ENCODE measurements around the gene HSD17B3.
"Not testable (repeated sequence)": the region's sequence is repeated elsewhere in the genome, so short reads cannot be mapped to it uniquely, and the experiment has no call there.

The HSD17B3 gene

DNA sequence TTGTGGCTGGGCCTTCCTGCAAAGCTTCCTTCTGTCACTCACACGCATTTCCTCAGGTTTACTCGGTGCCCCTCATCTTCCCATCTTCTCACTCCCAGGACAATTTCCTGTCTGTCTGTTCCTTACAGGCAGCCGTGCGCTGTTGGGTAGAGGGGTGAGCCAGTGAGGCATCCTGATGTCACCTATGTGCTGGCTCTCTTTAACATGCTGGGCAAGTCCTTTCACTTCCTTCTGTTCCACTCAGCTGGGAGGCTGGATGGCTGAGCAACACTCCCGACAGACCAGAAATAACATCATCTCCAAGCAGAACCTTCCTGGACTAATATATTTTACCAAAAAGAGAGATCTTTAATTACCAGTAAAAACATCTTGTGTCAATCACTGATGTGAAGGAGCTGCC lies 103.0 kb downstream of the HSD17B3 start:
- TF ChIP-seq, protein P1, sequence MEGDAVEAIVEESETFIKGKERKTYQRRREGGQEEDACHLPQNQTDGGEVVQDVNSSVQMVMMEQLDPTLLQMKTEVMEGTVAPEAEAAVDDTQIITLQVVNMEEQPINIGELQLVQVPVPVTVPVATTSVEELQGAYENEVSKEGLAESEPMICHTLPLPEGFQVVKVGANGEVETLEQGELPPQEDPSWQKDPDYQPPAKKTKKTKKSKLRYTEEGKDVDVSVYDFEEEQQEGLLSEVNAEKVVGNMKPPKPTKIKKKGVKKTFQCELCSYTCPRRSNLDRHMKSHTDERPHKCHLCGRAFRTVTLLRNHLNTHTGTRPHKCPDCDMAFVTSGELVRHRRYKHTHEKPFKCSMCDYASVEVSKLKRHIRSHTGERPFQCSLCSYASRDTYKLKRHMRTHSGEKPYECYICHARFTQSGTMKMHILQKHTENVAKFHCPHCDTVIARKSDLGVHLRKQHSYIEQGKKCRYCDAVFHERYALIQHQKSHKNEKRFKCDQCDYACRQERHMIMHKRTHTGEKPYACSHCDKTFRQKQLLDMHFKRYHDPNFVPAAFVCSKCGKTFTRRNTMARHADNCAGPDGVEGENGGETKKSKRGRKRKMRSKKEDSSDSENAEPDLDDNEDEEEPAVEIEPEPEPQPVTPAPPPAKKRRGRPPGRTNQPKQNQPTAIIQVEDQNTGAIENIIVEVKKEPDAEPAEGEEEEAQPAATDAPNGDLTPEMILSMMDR (IDR thresholded peaks at IDR 0.05), result no peak
- Histone ChIP-seq H3K27me3 (ENCODE audit: control insufficient read depth, insufficient read depth, low read length) (no peaks in the 10 kb centered on the region), H3K4me2 (ENCODE audit: low read length) (no peak overlapping the region), H3K9ac (no peak overlapping the region), H3K36me3 (ENCODE audit: control insufficient read depth, insufficient read depth, low read length) (no peaks in the 10 kb centered on the region), H3K79me2 (no peaks in the 10 kb centered on the region), H2AFZ (no peak overlapping the region), H3K27ac (no peak overlapping the region), H3K4me3 (ENCODE audit: low read depth, low read length) (no peak overlapping the region), H3K4me1 (no peaks in the 10 kb centered on the region), H3K9me3 (ENCODE audit: control insufficient read depth, low read length) (no peaks in the 10 kb centered on the region)

DNA sequence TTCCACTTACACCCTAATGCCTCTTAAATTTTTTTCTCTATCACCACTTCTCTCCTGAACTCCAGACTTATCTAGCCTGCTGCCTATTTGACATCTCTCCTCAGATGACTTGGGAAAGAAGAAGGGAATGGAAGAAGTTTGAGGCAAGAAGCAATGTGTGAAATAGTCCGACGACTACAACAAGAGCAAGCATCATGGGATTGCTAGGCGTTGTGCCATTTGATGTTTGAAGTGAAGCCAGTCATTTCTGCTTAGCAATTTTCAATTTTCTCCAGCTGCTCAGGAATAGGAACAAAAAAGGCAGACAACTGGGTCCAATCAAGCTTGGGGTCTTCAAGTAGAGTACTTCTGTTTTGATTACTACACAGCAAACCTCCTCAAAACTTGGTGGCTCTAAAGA lies 106.4 kb downstream of the HSD17B3 start:
- Histone ChIP-seq H3K79me2 (no peaks in the 10 kb centered on the region), H3K27me3 (ENCODE audit: control insufficient read depth, insufficient read depth, low read length) (no peaks in the 10 kb centered on the region), H3K4me1 (no peaks in the 10 kb centered on the region), H2AFZ (no peak overlapping the region), H3K36me3 (ENCODE audit: control insufficient read depth, insufficient read depth, low read length) (no peaks in the 10 kb centered on the region), H3K9me3 (ENCODE audit: control insufficient read depth, low read length) (no peaks in the 10 kb centered on the region), H3K9ac (no peak overlapping the region), H3K27ac (no peak overlapping the region), H3K4me3 (ENCODE audit: low read depth, low read length) (no peak overlapping the region), H3K4me2 (ENCODE audit: low read length) (no peak overlapping the region)
- TF ChIP-seq, protein P1 (IDR thresholded peaks at IDR 0.05), result no peak

DNA sequence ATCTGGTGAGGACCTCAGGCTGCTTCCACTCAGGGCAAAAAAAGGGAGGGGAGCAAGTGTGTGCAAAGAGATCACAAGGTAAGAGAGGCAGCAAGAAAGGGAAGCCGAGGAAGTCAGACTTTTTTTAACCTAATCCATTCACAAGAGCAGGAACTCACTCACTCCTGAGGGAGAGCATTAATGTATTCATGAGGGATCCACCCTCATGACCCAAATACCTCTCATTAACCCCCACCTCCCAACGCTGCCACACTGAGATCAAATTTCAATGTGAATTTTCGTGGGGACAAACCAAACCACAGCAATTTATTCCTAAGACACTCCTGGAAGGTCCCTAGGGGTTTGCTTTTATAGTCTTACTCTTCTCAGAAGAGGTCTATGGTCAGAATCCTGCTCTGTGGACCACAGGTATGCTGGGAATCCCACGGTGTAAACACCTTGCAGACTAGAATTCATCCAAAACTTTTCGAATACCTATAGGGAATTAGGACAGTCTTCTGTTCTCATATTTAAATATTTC lies 108.7 kb downstream of the HSD17B3 start:
- no peak overlapping the region for H3K9ac ChIP-seq
- H3K4me2 ChIP-seq (ENCODE audit: low read length), result no peak overlapping the region
- H3K9me3 ChIP-seq (ENCODE audit: control insufficient read depth, low read length), result no peaks in the 10 kb centered on the region
- H3K79me2 ChIP-seq, result no peaks in the 10 kb centered on the region
- TF ChIP-seq, protein P1 (IDR thresholded peaks at IDR 0.05), result no peak
- no peak overlapping the region for H3K27ac ChIP-seq
- no peaks in the 10 kb centered on the region for H3K27me3 ChIP-seq (ENCODE audit: control insufficient read depth, insufficient read depth, low read length)
- H2AFZ ChIP-seq, result no peak overlapping the region
- no peak overlapping the region for H3K4me3 ChIP-seq (ENCODE audit: low read depth, low read length)
- H3K4me1 ChIP-seq, result no peaks in the 10 kb centered on the region
- no peaks in the 10 kb centered on the region for H3K36me3 ChIP-seq (ENCODE audit: control insufficient read depth, insufficient read depth, low read length)

DNA sequence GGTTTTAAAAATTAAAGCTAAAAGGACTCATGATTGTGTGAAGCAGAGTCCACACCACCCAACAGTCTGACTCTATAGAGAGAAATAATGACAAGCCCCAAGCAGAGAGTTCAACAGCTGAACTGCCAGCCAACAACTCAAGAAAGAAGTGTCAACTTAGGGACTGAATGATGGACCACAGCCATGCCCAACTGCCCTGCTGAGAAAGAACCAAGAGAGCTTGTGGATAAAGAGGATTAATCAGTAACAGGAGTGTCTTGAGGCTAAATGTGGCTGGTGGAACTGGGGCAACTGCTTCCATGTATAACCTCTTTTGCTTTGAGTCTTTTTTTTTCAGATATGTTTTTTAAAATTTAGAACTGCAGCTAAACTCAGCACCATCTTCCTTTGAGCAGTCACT lies 109.3 kb downstream of the HSD17B3 start:
- Histone ChIP-seq H3K4me2 (ENCODE audit: low read length) (no peak overlapping the region), H3K79me2 (no peaks in the 10 kb centered on the region), H3K36me3 (ENCODE audit: control insufficient read depth, insufficient read depth, low read length) (no peaks in the 10 kb centered on the region), H3K27me3 (ENCODE audit: control insufficient read depth, insufficient read depth, low read length) (no peaks in the 10 kb centered on the region), H2AFZ (no peak overlapping the region), H3K4me1 (no peaks in the 10 kb centered on the region), H3K9ac (no peak overlapping the region), H3K27ac (no peak overlapping the region), H3K9me3 (ENCODE audit: control insufficient read depth, low read length) (no peaks in the 10 kb centered on the region), H3K4me3 (ENCODE audit: low read depth, low read length) (no peak overlapping the region)
- TF ChIP-seq, protein P1 (IDR thresholded peaks at IDR 0.05), result no peak

DNA sequence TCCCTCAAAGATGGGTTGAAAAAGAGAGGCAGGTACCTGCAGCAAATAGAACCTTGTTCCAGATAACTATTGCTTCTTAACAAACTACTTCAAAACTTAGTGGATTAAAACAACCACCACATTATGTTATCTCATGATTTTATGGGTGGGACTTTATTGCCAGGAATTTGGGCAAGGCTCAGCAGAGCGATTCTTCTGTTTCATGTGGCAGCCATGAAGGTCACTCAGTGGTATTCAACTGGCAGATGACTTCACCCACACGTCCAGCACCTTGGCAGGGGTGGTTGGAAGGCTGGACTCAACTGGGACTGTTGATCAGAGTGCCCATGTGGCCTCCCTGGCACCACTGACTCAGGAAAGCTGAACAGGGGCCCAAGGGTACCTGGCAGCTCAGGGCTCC lies 112.0 kb downstream of the HSD17B3 start:
- H3K4me2 ChIP-seq (ENCODE audit: low read length), result no peak overlapping the region
- TF ChIP-seq, protein P1 (IDR thresholded peaks at IDR 0.05), result no peak
- no peak overlapping the region for H2AFZ ChIP-seq
- H3K4me3 ChIP-seq (ENCODE audit: low read depth, low read length), result no peak overlapping the region
- no peak overlapping the region for H3K9ac ChIP-seq
- H3K9me3 ChIP-seq (ENCODE audit: control insufficient read depth, low read length), result no peaks in the 10 kb centered on the region
- no peaks in the 10 kb centered on the region for H3K79me2 ChIP-seq
- H3K27me3 ChIP-seq (ENCODE audit: control insufficient read depth, insufficient read depth, low read length), result no peaks in the 10 kb centered on the region
- no peak overlapping the region for H3K27ac ChIP-seq
- H3K36me3 ChIP-seq (ENCODE audit: control insufficient read depth, insufficient read depth, low read length), result no peaks in the 10 kb centered on the region
- no peaks in the 10 kb centered on the region for H3K4me1 ChIP-seq

DNA sequence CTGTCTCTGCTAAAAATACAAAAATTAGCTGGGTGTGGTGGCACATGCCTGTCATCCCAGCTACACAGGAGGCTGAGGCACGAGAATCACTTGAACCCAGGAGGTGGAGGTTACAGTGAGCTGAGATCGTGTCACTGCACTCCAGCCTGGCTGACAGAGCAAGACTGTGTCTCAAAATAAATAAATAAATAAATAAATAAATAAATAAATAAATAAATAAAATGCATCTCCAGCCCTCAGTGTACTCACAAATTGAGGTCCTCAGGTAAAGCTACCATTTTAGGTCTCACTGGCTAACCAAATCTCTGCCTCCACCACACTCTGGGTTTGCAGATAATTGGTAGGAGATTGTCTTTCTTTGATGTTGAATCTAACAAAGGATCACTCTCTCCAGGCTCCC lies 112.4 kb downstream of the HSD17B3 start:
- not testable (repeated sequence) for H3K27ac ChIP-seq; H3K4me2 ChIP-seq (ENCODE audit: low read length); H3K79me2 ChIP-seq; H3K9me3 ChIP-seq (ENCODE audit: control insufficient read depth, low read length); H3K9ac ChIP-seq; H3K4me1 ChIP-seq; H3K36me3 ChIP-seq (ENCODE audit: control insufficient read depth, insufficient read depth, low read length); H3K4me3 ChIP-seq (ENCODE audit: low read depth, low read length); H3K27me3 ChIP-seq (ENCODE audit: control insufficient read depth, insufficient read depth, low read length); H2AFZ ChIP-seq

Measured in parathyroid adenoma (tissue), 2 donors.